OCI-LY7 (cell line): Measurements from ENCODE around the gene KLK6. TPM values are rescaled to one million over a fixed set of nuclear protein-coding genes. Genes with fewer than 3 reads are reported as not detected.

Source experiments
- BruUV-seq: library from RNA; stranded (reverse); fragments of 400-500 nt; replicated peaks from 2 replicates; lab custom pipeline; 2021; lab: Mats Ljungman, UMichigan
- CTCF ChIA-PET: fragments of 300-600 bp; sonication (Branson Sonifier 250); formaldehyde crosslinking; loops from one replicate; lab custom pipeline; 2022; ENCODE audit warnings: antibody characterized with exemption; ENCODE audit not compliant: unreplicated experiment; lab: Charles Lee
- POLR2A ChIA-PET: fragments of 300-600 bp; sonication (Branson Sonifier 250); formaldehyde crosslinking; loops from one replicate; lab custom pipeline; 2022; ENCODE audit warnings: antibody characterized with exemption; lab: Charles Lee
- DNase-seq: peaks from one replicate; pipeline ENCODE4 v3.0.0-alpha.2; 2015; ENCODE audit warnings: low spot score
- H2AFZ ChIP-seq: fragments of 200-600 bp; sonication (generic), shearing (Covaris generic); 2 replicates; pipeline ENCODE4 v1.6.1; 2014; ENCODE audit warnings: mild to moderate bottlenecking, antibody characterized with exemption, low read length, moderate library complexity
- H3K27ac ChIP-seq: fragments of 200-600 bp; sonication (generic); 2 replicates; pipeline ENCODE4 v1.5.1; 2014; ENCODE audit warnings: mixed run types, low read depth, mild to moderate bottlenecking, moderate library complexity, low read length, inconsistent platforms; ENCODE audit not compliant: poor library complexity, severe bottlenecking
- H3K36me3 ChIP-seq: fragments of 200-600 bp; sonication (generic); 2 replicates; pipeline ENCODE4 v1.6.1; 2014; ENCODE audit warnings: mild to moderate bottlenecking, antibody characterized with exemption, low read length, moderate library complexity, mixed read lengths; ENCODE audit not compliant: insufficient read depth
- H3K4me1 ChIP-seq: fragments of 200-600 bp; sonication (generic); 2 replicates; pipeline ENCODE4 v1.5.1; 2014; ENCODE audit warnings: mild to moderate bottlenecking, low read length; ENCODE audit not compliant: insufficient read depth, poor library complexity, severe bottlenecking
- H3K4me2 ChIP-seq: fragments of 200-600 bp; sonication (generic); 2 replicates; pipeline ENCODE4 v1.6.1; 2014; ENCODE audit warnings: mild to moderate bottlenecking, low read length
- H3K4me3 ChIP-seq: fragments of 200-600 bp; sonication (generic); 2 replicates; pipeline ENCODE4 v1.5.1; 2014; ENCODE audit warnings: mild to moderate bottlenecking, low read depth, low read length; ENCODE audit not compliant: poor library complexity, severe bottlenecking
- H3K79me2 ChIP-seq: fragments of 200-600 bp; sonication (generic); 2 replicates; pipeline ENCODE4 v1.6.1; 2016; ENCODE audit warnings: low read depth, mild to moderate bottlenecking, low read length, moderate library complexity, mixed read lengths; ENCODE audit not compliant: insufficient read depth
- H3K9me2 ChIP-seq: fragments of 200-600 bp; sonication (generic); 2 replicates; pipeline ENCODE4 v1.6.1; 2016; ENCODE audit warnings: mild to moderate bottlenecking, low read length, mixed read lengths; ENCODE audit not compliant: insufficient read depth
- H3K9me3 ChIP-seq: fragments of 200-600 bp; sonication (generic); 2 replicates; pipeline ENCODE4 v1.6.1; 2014; ENCODE audit warnings: mild to moderate bottlenecking, mixed run types, low read length, mixed read lengths
- H4K20me1 ChIP-seq: fragments of 200-600 bp; sonication (generic); 2 replicates; pipeline ENCODE4 v1.6.1; 2014; ENCODE audit warnings: mild to moderate bottlenecking, antibody characterized with exemption, low read length, moderate library complexity, mixed read lengths; ENCODE audit not compliant: insufficient read depth
- CTCF ChIP-seq: fragments of 200-600 bp; sonication (generic); conservative IDR thresholded peaks from 2 replicates; pipeline ENCODE4 v1.5.1; 2014; ENCODE audit warnings: mild to moderate bottlenecking, antibody characterized with exemption, low read length, moderate library complexity, mixed read lengths
- EZH2phosphoT487 ChIP-seq: fragments of 200-600 bp; sonication (generic); IDR thresholded peaks from 2 replicates; pipeline ENCODE4 v1.6.1; 2018; ENCODE audit warnings: low read depth, borderline replicate concordance, mild to moderate bottlenecking, mixed run types, antibody characterized with exemption, low read length, moderate library complexity, mixed read lengths
- intact Hi-C: fragments of 100-400 bp; cut with micrococcal nuclease; formaldehyde crosslinking; loops from one replicate; pipeline ENCODE4 v1.10.0; 2022; ENCODE audit not compliant: unreplicated experiment
- total RNA-seq, 2 experiments: library from RNA; depleted of rRNA in 1 of 2; stranded (reverse); fragments of >200 nt in 1 of 2; shearing (Covaris generic) in 1 of 2; gene quantifications; 2 replicates each; pipeline ENCODE4 v1.2.3, GENCODE V29; 2014 to 2022

KLK6 gene
- total RNA-seq, 2 experiments from 2014 or later, result not detected

GRCh38 chr19:51000426-51000825, 31.0 kb upstream of the KLK6 start:
- CTCF ChIA-PET, result no interaction called here
- Histone ChIP-seq H3K79me2 (no peaks in the 10 kb centered on the region), H4K20me1 (no peaks in the 10 kb centered on the region), H3K4me3 (no peak overlapping the region), H3K9me3 (no peaks in the 10 kb centered on the region), H3K36me3 (no peaks in the 10 kb centered on the region), H2AFZ (no peak overlapping the region), H3K4me2 (no peak overlapping the region), H3K9me2 (no peaks in the 10 kb centered on the region), H3K4me1 (no peaks in the 10 kb centered on the region), H3K27ac (no peak overlapping the region)
- no peak for DNase-seq
- POLR2A ChIA-PET, result no interaction called here
- intact Hi-C loops, result no loop called here
- no TSS peak for BruUV-seq
- TF ChIP-seq CTCF (no peak), EZH2phosphoT487 (no peak)

GRCh38 chr19:50998686-50999085, 29.3 kb upstream of the KLK6 start:
- Histone ChIP-seq H3K27ac (no peak overlapping the region), H3K36me3 (no peaks in the 10 kb centered on the region), H3K9me2 (no peaks in the 10 kb centered on the region), H3K9me3 (peaks cover 12% of the 10 kb centered on the region; the same call in 1 of the 2 replicates), H3K4me3 (no peak overlapping the region), H3K4me2 (no peak overlapping the region), H3K4me1 (no peaks in the 10 kb centered on the region), H3K79me2 (no peaks in the 10 kb centered on the region), H4K20me1 (no peaks in the 10 kb centered on the region), H2AFZ (no peak overlapping the region)
- DNase-seq, result no peak
- no peak for TF ChIP-seq EZH2phosphoT487
- TF ChIP-seq CTCF, result no peak
- CTCF ChIA-PET, result no interaction called here
- no TSS peak for BruUV-seq
- POLR2A ChIA-PET, result no interaction called here
- intact Hi-C loops, result no loop called here

GRCh38 chr19:50998061-50998460, 28.7 kb upstream of the KLK6 start:
- Histone ChIP-seq H3K4me1 (no peaks in the 10 kb centered on the region), H3K27ac (no peak overlapping the region), H3K36me3 (no peaks in the 10 kb centered on the region), H3K4me3 (no peak overlapping the region), H2AFZ (no peak overlapping the region), H4K20me1 (no peaks in the 10 kb centered on the region), H3K9me2 (no peaks in the 10 kb centered on the region), H3K4me2 (no peak overlapping the region), H3K9me3 (peaks cover 12% of the 10 kb centered on the region; the same call in 1 of the 2 replicates), H3K79me2 (no peaks in the 10 kb centered on the region)
- ChIA-PET POLR2A (no interaction called here), CTCF (no interaction called here)
- TF ChIP-seq EZH2phosphoT487 (no peak), CTCF (no peak)
- BruUV-seq, result no TSS peak
- intact Hi-C loops, result no loop called here
- no peak for DNase-seq
